Smooth muscle cell (in vitro differentiated cells): ENCODE results near the gene ITGA6. TPM values are rescaled to one million over a fixed set of nuclear protein-coding genes. Genes with fewer than 3 reads are reported as not detected.
"Not testable (repeated sequence)": the region's sequence is repeated elsewhere in the genome, so short reads cannot be mapped to it uniquely, and the experiment has no call there.

Source experiments
- DNase-seq: peaks from one replicate; lab custom pipeline; 2025; ENCODE audit not compliant: unreplicated experiment; lab: John Stamatoyannopoulos, UW
- H2AFZ ChIP-seq: fragments of 200-600 bp; sonication (generic); 2 replicates; pipeline ENCODE4 v1.6.0; 2016; ENCODE audit warnings: antibody characterized with exemption, low read depth, mild to moderate bottlenecking
- H3F3A ChIP-seq: fragments of 200-600 bp; sonication (generic); 2 replicates; pipeline ENCODE4 v1.6.0; 2017; ENCODE audit warnings: antibody characterized with exemption, low read depth
- H3K27ac ChIP-seq: fragments of 200-600 bp; sonication (generic); 2 replicates; pipeline ENCODE4 v1.5.1; 2016; ENCODE audit warnings: low read depth, mild to moderate bottlenecking
- H3K27me3 ChIP-seq: fragments of 200-600 bp; sonication (generic); 2 replicates; pipeline ENCODE4 v1.6.1; 2016; ENCODE audit warnings: low read depth, mild to moderate bottlenecking
- H3K36me3 ChIP-seq: fragments of 200-600 bp; sonication (generic); 2 replicates; pipeline ENCODE4 v1.5.1; 2016; ENCODE audit warnings: low read depth
- H3K4me1 ChIP-seq: fragments of 200-600 bp; sonication (generic); 2 replicates; pipeline ENCODE4 v1.5.1; 2016; ENCODE audit warnings: low read depth
- H3K4me2 ChIP-seq: fragments of 200-600 bp; sonication (generic); 2 replicates; pipeline ENCODE4 v1.6.0; 2016; ENCODE audit warnings: mild to moderate bottlenecking
- H3K4me3 ChIP-seq: fragments of 200-600 bp; sonication (generic); 2 replicates; pipeline ENCODE4 v1.5.1; 2016; ENCODE audit warnings: mild to moderate bottlenecking
- H3K79me2 ChIP-seq: fragments of 200-600 bp; sonication (generic); 2 replicates; pipeline ENCODE4 v1.6.0; 2016; ENCODE audit warnings: low read depth, mild to moderate bottlenecking
- H3K9ac ChIP-seq: fragments of 200-600 bp; sonication (generic); 2 replicates; pipeline ENCODE4 v1.6.0; 2016; ENCODE audit warnings: low read depth
- H3K9me3 ChIP-seq: fragments of 200-600 bp; sonication (generic); replicated peaks from 2 replicates; pipeline ENCODE4 v1.5.1; 2016; ENCODE audit warnings: low read depth
- H4K20me1 ChIP-seq: fragments of 200-600 bp; sonication (generic); 2 replicates; pipeline ENCODE4 v1.6.0; 2016; ENCODE audit warnings: low read depth
- CTCF ChIP-seq: fragments of 200-600 bp; sonication (generic); IDR thresholded peaks from 2 replicates; pipeline ENCODE4 v1.5.1; 2017; ENCODE audit warnings: borderline replicate concordance, mild to moderate bottlenecking, antibody characterized with exemption; ENCODE audit not compliant: insufficient read depth, poor library complexity, severe bottlenecking
- WGBS: methylation state at CpG from one replicate; pipeline ENCODE4 v1.1.7; 2016; ENCODE audit warnings: low lambda C conversion rate; 5-methylcytosine and 5-hydroxymethylcytosine counted together
- polyA plus RNA-seq: library from polyadenylated mRNA; unstranded; fragments of >200 nt; fragmentation: Nextera tagmentation; extraction: Ambion mirVana; gene quantifications from 2 replicates; pipeline ENCODE4 v1.2.1, GENCODE V29; 2016
- total RNA-seq: library from RNA; depleted of rRNA; stranded (reverse); fragments of >200 nt; gene quantifications from 2 replicates; pipeline ENCODE4 v1.2.3, GENCODE V29; 2014

The ITGA6 gene
- total and polyA plus RNA-seq, 2 experiments from 2014 or later: 11.8 to 198 TPM

GRCh38 chr2:172540421-172540820 is 113.0 kb downstream of the ITGA6 start:
- TF ChIP-seq CTCF: no peak
- peaks cover 10% of the 10 kb centered on the region for H3K9me3 ChIP-seq
- H3K4me3 ChIP-seq: no peak overlapping the region
- no peak overlapping the region for H2AFZ ChIP-seq
- no peaks in the 10 kb centered on the region for H3K36me3 ChIP-seq
- H3K27ac ChIP-seq: no peak overlapping the region
- H3K4me2 ChIP-seq: no peak overlapping the region
- no peak for DNase-seq
- no peak overlapping the region for H3K9ac ChIP-seq
- no peaks in the 10 kb centered on the region for H3K27me3 ChIP-seq
- no peaks in the 10 kb centered on the region for H3K79me2 ChIP-seq
- H3F3A ChIP-seq: no peaks in the 10 kb centered on the region
- H4K20me1 ChIP-seq: no peaks in the 10 kb centered on the region
- H3K4me1 ChIP-seq: no peaks in the 10 kb centered on the region

DNA sequence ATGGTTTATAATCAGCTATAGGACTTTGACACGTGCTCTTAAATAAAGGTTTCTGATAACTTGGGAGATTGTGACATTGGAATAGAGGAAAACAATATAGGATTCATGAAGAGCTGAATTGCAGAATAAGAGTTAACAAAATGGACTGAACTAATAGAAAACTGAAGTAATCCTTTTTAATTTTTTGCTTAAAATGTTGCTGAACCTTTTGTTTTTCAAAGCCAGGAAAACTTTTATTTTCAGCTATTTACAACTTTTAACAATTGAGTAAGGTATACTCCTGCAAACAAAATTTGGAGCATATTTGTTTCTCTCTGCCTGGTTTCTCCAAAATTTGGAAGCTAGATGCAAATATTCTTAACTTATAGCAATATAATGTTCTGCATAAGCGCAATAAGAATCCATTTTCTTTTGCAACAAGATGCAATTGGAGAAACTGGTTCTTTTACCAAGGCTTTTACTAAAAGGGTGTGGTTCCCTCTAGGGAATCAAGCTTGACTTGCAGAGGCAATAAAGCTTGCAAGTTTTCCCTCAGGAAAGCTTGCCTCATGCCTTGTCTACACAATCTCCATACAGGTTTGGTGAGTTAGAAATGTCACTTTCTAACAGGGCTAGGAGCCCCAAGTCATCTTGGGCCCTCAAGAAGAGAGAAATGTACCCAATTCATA is 118.2 kb downstream of the ITGA6 start:
- H3K4me1 ChIP-seq: peaks cover 6% of the 10 kb centered on the region
- no peak overlapping the region for H3K4me2 ChIP-seq
- no peak overlapping the region for H2AFZ ChIP-seq
- no peaks in the 10 kb centered on the region for H4K20me1 ChIP-seq
- H3F3A ChIP-seq: peaks cover under 1% of the 10 kb centered on the region
- DNase-seq: no peak
- no peak for TF ChIP-seq CTCF
- no peak overlapping the region for H3K9ac ChIP-seq
- WGBS: 89% methylated on average over 2 of the region's 2 CpGs
- no peaks in the 10 kb centered on the region for H3K27me3 ChIP-seq
- H3K36me3 ChIP-seq: no peaks in the 10 kb centered on the region
- no peaks in the 10 kb centered on the region for H3K79me2 ChIP-seq
- no peaks in the 10 kb centered on the region for H3K9me3 ChIP-seq
- no peak overlapping the region for H3K27ac ChIP-seq
- no peak overlapping the region for H3K4me3 ChIP-seq

DNA sequence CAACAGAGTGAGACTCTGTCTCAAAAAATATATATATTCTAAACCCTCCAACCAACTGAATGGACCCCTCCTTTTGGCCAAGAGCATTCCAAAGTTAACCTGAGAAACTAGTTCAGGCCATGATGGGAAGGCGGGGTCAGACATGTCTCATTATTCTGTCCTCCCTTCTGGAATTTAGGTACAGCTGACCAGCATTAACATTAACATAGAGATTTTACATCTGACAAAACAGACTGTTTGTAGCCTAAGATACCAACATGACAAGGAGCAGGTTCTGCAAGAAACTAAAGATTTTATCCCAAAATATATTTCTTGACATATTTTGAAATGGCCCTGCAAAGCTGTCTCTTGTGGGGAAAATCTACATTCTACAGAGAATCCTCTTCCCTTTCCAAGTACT is 121.7 kb downstream of the ITGA6 start:
- Histone ChIP-seq H3K36me3 (no peaks in the 10 kb centered on the region), H3K79me2 (no peaks in the 10 kb centered on the region), H3K9ac (no peak overlapping the region), H3K4me1 (peaks cover 24% of the 10 kb centered on the region), H3F3A (peaks cover 14% of the 10 kb centered on the region), H3K4me2 (no peak overlapping the region), H3K4me3 (no peak overlapping the region), H2AFZ (no peak overlapping the region), H3K27ac (no peak overlapping the region), H3K27me3 (no peaks in the 10 kb centered on the region), H4K20me1 (no peaks in the 10 kb centered on the region), H3K9me3 (no peaks in the 10 kb centered on the region)
- no peak for TF ChIP-seq CTCF
- 97% methylated on average over 1 of the region's 1 CpG for WGBS
- no peak for DNase-seq

GRCh38 chr2:172549802-172550201 is 122.4 kb downstream of the ITGA6 start:
- H2AFZ ChIP-seq, H3K27me3 ChIP-seq, H3K79me2 ChIP-seq, H3K9ac ChIP-seq, H3K27ac ChIP-seq, H3K9me3 ChIP-seq, DNase-seq, H3K4me3 ChIP-seq, H3K36me3 ChIP-seq, H4K20me1 ChIP-seq, H3K4me2 ChIP-seq: not testable (repeated sequence)
- WGBS: 19% methylated on average over 1 of the region's 1 CpG
- Histone ChIP-seq H3F3A (peaks cover 14% of the 10 kb centered on the region), H3K4me1 (peaks cover 24% of the 10 kb centered on the region)
